GM12891 (cell line): ENCODE data around the gene DHODH.
"Not testable (repeated sequence)": the region's sequence is repeated elsewhere in the genome, so short reads cannot be mapped to it uniquely, and the experiment has no call there.

Experiments
- DNase-seq: peaks from one replicate; pipeline ENCODE4 v3.0.0; 2011; ENCODE audit warnings: low spot score; ENCODE audit not compliant: insufficient read length
- FAIRE-seq: peaks from 2 replicates; lab custom pipeline; 2011; peaks lifted over from hg19 to GRCh38; lab: Jason Lieb, UNC
- PAX5 ChIP-seq: IDR thresholded peaks from 2 replicates; pipeline ENCODE4 v1.6.1; 2011; ENCODE audit warnings: low read length, moderate library complexity, mild to moderate bottlenecking; ENCODE audit not compliant: insufficient read depth, severe bottlenecking
- POLR2A ChIP-seq: IDR thresholded peaks from 2 replicates; pipeline ENCODE4 v1.6.1; 2011; ENCODE audit warnings: low read depth, low read length, control low read depth
- POLR2AphosphoS5 ChIP-seq: IDR thresholded peaks from 2 replicates; pipeline ENCODE4 v1.6.1; 2011; ENCODE audit warnings: low read depth, low read length, control low read depth
- POU2F2 ChIP-seq: IDR thresholded peaks from 2 replicates; pipeline ENCODE4 v1.6.1; 2011; ENCODE audit warnings: low read depth, mild to moderate bottlenecking, control low read depth, low read length, moderate library complexity
- SPI1 ChIP-seq: IDR thresholded peaks from 2 replicates; pipeline ENCODE4 v1.6.1; 2011; ENCODE audit warnings: low read depth, low read length, control low read depth
- TAF1 ChIP-seq: IDR thresholded peaks from 2 replicates; pipeline ENCODE4 v1.6.1; 2011; ENCODE audit warnings: low read depth, low read length, control low read depth

The DHODH gene

GRCh38 chr16:71974068-71974818 is 34.3 kb upstream of the DHODH start:
- TF ChIP-seq POU2F2 (no peak), POLR2A (no peak), PAX5 (no peak), TAF1 (no peak), SPI1 (no peak), POLR2AphosphoS5 (no peak)
- FAIRE-seq = no peak
- no peak for DNase-seq

- FAIRE-seq (no peak), DNase-seq (no peak)
- TF ChIP-seq POLR2A (no peak), PAX5 (no peak), SPI1 (no peak), POU2F2 (no peak), TAF1 (no peak), POLR2AphosphoS5 (no peak)
Measured at GRCh38 chr16:71985262-71985974, 23.1 kb upstream of the DHODH start.

GRCh38 chr16:71986131-71986530 is 22.4 kb upstream of the DHODH start:
- DNase-seq (no peak), FAIRE-seq (no peak)
- TF ChIP-seq PAX5 (no peak), POLR2AphosphoS5 (no peak), SPI1 (no peak), TAF1 (no peak), POU2F2 (no peak), POLR2A (no peak)

GRCh38 chr16:71995038-71995437 is 13.5 kb upstream of the DHODH start:
- DNase-seq = no peak
- FAIRE-seq = no peak
- TF ChIP-seq TAF1 = no peak
- no peak for TF ChIP-seq PAX5
- TF ChIP-seq POLR2A = no peak
- no peak for TF ChIP-seq SPI1
- no peak for TF ChIP-seq POLR2AphosphoS5
- no peak for TF ChIP-seq POU2F2

- DNase-seq, FAIRE-seq: not testable (repeated sequence)
Measured at GRCh38 chr16:71997578-71997977, 11.0 kb upstream of the DHODH start.

GRCh38 chr16:72001180-72001874 is 7.2 kb upstream of the DHODH start:
- FAIRE-seq = no peak
- no peak for DNase-seq
- TF ChIP-seq POLR2A (no peak), POU2F2 (no peak), SPI1 (no peak), TAF1 (no peak), PAX5 (no peak), POLR2AphosphoS5 (no peak)

GRCh38 chr16:72002619-72003018 is 5.9 kb upstream of the DHODH start:
- no peak for TF ChIP-seq PAX5
- no peak for TF ChIP-seq SPI1
- no peak for TF ChIP-seq TAF1
- TF ChIP-seq POLR2A = no peak
- no peak for TF ChIP-seq POU2F2
- TF ChIP-seq POLR2AphosphoS5 = no peak
- FAIRE-seq (no peak), DNase-seq (no peak)

GRCh38 chr16:72008065-72008423 is 500 bp upstream of the DHODH start:
- FAIRE-seq, DNase-seq: not testable (repeated sequence)

GRCh38 chr16:72009779-72010178 is 1.2 kb downstream of the DHODH start:
- TF ChIP-seq POLR2AphosphoS5 = no peak
- TF ChIP-seq POU2F2 = no peak
- TF ChIP-seq TAF1 = no peak
- TF ChIP-seq SPI1 = no peak
- no peak for TF ChIP-seq POLR2A
- TF ChIP-seq PAX5 = no peak

GRCh38 chr16:72012607-72013006 is 4.1 kb downstream of the DHODH start:
- FAIRE-seq (no peak), DNase-seq (no peak)
- TF ChIP-seq POLR2A (no peak), SPI1 (no peak), POU2F2 (no peak), PAX5 (no peak), POLR2AphosphoS5 (no peak), TAF1 (no peak)

More at GRCh38 chr16:72009779-72010178, 1.2 kb downstream of the DHODH start:
- DNase-seq (no peak), FAIRE-seq (no peak)
